GM18909 (cell line): ENCODE results near the gene TEX48.

Source experiments
- ATAC-seq: cut with Tn5 transposase; IDR thresholded peaks from one replicate; pipeline ENCODE4 v1.9.1; 2021; ENCODE audit warnings: mild to moderate bottlenecking; ENCODE audit not compliant: unreplicated experiment, poor library complexity

The TEX48 gene

DNA sequence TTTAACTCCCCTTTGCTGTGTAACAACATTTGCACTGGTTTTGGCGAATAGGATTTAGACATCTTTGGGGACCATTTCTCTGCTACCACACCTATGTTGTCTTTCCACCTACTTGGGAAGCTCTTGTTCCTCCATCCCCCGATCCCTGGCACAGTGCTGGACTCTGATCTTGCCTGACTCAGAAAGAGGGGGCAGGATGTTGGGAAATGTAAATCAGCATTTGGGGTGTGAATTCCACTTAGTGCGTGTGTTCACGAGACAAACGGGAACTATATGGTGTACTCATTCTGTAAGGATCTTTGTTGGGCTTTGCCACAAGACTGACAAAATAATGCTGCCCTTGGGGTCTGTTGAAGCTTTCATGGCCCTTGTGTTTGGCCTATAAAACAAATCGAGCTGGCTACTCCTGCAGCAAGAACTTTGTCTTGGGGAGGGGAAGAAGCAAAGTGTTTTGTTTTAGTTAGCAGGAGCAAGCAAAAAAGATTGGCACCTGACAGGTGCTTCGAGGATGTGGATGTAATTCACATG lies 52.4 kb downstream of the TEX48 start:
- no peak for ATAC-seq

DNA sequence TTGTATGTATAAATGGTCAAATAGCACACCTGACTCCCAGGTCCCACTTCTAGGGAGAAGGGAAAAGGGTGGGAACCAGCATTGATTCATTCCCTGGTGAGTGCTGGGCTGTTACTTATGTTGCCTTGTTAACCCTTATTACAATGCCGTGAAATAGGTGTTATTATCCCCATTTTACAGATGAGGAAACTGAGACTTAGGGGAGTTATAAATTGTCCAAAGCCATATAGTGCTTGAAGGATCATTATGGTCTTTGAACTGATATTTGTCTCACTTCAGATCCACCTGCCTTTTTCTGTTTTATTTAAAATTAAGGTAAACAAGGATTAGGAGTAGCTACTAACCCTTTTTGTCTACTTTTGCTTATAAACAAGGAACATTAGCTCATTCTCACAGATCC lies 54.4 kb downstream of the TEX48 start:
- no peak for ATAC-seq

DNA sequence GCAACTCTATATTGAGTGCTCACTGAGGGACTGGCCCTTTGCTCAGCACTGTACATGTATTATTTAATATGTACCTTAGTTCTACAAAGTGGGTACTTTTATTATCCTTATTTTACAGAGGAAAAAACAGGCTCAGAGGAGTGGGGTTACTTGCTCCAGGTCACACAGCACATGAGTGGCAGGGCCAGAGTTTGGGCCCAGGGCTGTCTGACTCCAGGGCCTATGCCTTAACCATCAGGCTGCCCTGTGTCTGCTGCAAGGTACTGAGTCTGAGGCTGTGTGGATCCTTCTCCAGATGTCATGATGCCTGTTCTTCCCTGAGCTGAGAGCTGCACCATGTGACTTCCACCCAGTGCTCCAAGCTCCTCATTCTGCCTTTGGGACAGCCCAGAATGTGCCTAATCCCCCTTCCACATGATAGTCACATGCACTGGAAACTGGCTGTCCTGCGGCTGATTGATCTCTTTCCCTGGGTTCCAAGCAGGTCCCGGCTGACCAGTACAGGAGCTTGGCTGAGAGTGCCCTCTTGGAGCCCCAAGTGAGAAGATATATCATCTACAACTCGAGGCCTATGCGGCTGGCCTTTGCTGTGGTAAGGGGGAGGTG lies 55.5 kb downstream of the TEX48 start:
- ATAC-seq: no peak

DNA sequence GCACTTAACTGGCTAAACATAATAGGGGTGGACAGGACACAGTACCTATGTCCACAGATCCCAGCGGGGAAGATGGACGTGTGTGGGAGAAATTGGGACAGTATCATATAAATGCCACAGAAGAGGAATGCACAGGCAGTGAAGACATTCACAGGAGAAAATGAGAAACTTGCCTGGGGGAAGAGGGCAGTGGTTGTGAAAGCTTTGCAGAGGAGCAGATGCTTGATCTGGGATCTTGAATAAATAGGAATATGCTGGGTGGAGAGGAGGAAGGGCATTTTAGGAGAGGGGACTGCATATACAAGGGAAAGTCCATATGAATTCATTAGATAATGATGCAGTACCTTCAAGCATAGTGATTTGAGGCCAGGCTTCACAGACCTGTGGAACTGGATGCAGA lies 57.3 kb downstream of the TEX48 start:
- ATAC-seq: no peak

DNA sequence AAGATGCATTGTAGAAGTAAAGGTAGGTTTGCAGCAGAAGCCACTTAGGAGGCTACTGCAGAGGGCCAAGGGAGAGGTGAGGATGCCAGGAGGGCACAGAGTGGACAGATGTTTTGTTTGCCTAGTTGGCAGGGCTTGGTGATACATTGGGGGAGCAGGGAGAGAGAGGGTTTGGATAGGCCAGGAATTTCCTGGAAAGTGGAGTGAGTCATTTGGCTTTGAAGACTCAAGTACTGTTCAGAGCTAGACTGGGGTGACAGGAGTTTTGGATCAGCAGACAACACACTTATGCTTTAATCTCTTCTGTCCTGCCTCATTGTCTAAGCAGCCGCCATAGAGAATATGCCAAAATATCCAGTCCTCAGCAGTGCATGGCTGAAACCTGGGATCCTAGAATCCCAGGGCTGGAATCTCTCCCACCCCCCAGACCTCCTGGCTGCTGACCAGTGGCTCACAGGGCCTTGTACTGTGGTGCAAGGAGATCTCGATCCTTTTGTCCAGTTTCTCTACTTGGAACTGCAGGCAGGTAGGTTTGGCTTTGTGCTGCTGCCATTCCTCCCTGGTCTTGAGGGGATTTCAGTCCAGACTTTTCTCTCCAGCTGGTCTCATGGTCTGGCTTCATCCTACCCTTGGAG lies 59.9 kb downstream of the TEX48 start:
- no peak for ATAC-seq

DNA sequence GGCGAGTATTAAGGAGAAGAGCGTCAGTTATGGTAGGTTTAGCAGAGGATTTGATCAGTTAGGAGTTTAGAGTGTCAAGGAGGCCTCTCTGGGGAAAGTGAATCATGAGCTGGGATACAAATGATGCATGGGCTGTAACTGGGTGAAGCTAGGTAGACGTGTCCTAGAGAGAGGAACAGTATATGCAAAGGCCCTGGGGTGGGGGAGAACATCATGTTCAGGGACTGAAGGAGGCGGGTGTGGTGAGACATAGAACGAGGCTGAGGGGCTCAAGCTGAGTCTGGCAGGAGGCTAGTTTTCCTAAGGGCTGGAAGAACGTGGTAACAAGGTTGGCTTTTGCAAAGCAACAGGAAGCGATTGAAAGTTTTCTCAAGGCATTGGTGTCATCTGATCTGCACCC lies 60.4 kb downstream of the TEX48 start:
- ATAC-seq: no peak

DNA sequence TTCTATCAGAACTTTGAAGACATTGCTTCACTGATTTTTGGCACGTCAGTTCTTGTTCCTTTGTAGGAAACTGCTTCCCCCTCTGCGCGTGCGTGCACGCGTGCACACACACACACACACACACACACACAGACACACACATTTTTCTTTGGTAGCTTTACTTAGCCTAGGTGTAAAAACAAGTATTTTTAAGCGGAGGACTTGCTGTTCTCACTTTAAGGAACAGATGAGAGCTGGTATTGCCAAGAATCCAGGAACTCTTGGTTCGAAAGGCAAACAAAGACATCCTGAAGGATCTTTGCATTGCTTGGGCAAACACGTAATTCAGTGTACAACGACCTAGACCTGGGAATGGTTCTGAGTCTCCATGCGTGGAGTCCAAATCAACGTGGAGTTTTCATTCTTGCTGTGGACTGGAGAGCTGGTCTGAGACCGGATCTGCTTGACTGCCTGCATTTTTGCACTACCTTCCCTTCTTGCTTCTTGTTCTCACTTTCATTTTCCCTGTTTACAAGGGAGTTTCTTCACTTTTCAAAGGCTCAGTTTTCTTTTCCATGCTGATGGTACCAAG lies 62.7 kb downstream of the TEX48 start:
- ATAC-seq: peak; percentile 46

DNA sequence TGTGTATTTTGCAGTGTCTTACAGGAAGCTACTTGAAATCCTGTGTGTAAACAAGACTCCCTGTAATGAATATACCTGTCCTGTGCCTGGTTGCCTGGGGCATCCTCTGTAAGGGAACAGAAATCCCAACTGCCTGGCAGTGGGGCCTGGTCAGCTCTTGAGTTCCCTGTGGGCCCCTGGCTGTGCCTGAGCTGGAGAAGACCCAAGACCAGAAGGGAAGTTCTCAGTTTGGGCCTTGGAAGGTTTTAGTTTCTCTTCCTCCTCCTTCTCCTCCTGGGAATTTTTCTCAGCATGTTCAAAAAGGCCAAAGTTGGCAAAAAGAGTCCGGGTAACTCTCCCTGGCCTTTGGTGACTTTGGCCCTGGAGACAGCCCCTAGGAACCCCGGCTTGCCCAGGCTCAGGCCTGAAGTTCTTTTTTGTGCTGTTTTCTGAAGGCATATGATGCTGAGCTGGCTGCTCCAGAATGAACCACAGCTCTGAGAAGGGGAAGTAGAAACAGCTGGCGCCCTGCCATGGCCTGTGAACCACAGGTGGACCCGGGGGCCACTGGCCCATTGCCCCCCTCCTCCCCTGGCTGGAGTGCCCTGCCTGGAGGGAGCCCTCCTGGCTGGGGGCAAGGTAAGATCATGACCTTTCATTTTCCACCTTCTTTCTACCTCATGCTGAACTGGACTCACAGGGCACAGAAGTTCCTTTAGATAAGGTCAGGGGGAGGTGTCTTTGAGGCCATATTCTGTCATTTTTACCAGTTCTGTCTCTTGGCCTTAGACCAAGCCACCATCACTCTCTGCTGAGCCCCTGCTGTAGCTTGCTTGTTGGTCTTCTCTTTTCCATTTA lies 65.1 kb downstream of the TEX48 start:
- ATAC-seq: peak; percentile 79
